PC-9 (cell line): ENCODE results near the gene MNS1. TPM values are rescaled to one million over a fixed set of nuclear protein-coding genes. Genes with fewer than 3 reads are reported as not detected.

ENCODE experiments used
- BruUV-seq: library from RNA; stranded (reverse); fragments of 400-500 nt; replicated peaks from 2 replicates; lab custom pipeline; 2021; lab: Mats Ljungman, UMichigan
- CTCF ChIA-PET: fragments of 300-600 bp; sonication (Branson Sonifier 250); formaldehyde crosslinking; loops from one replicate; lab custom pipeline; 2022; ENCODE audit warnings: antibody characterized with exemption; lab: Charles Lee
- POLR2A ChIA-PET: fragments of 300-600 bp; sonication (Branson Sonifier 250); formaldehyde crosslinking; loops from one replicate; lab custom pipeline; 2022; ENCODE audit warnings: antibody characterized with exemption; ENCODE audit not compliant: unreplicated experiment; lab: Charles Lee
- DNase-seq, 2 experiments: peaks; one replicate each; pipeline versions ENCODE4 v3.0.0 to v3.0.0-alpha.2; 2015 to 2022; ENCODE audit warnings: mixed read lengths in 1 of 2
- H2AFZ ChIP-seq: fragments of 200-600 bp; sonication (generic); 2 replicates; pipeline ENCODE4 v1.8.1; 2017; ENCODE audit warnings: antibody characterized with exemption
- H3F3A ChIP-seq: fragments of 200-600 bp; sonication (generic); 2 replicates; pipeline ENCODE4 v1.8.1; 2017; ENCODE audit warnings: antibody characterized with exemption, mild to moderate bottlenecking, low read depth; ENCODE audit not compliant: insufficient read depth
- H3K27ac ChIP-seq: fragments of 200-600 bp; sonication (generic); 2 replicates; pipeline ENCODE4 v1.6.1; 2016; ENCODE audit warnings: mixed run types
- H3K27me3 ChIP-seq: fragments of 200-600 bp; sonication (generic); 2 replicates; pipeline ENCODE4 v1.6.1; 2016; ENCODE audit warnings: low read depth, mixed run types; ENCODE audit not compliant: insufficient read depth
- H3K36me3 ChIP-seq: fragments of 200-600 bp; sonication (generic); 2 replicates; pipeline ENCODE4 v1.6.1; 2016; ENCODE audit warnings: low read depth, mixed run types
- H3K4me1 ChIP-seq: fragments of 200-600 bp; sonication (generic); replicated peaks from 2 replicates; pipeline ENCODE4 v1.6.1; 2016; ENCODE audit warnings: mixed run types; ENCODE audit not compliant: insufficient read depth
- H3K4me2 ChIP-seq: fragments of 200-600 bp; sonication (generic); 2 replicates; pipeline ENCODE4 v1.6.1; 2017; ENCODE audit warnings: mixed run types
- H3K4me3 ChIP-seq: fragments of 200-600 bp; sonication (generic); 2 replicates; pipeline ENCODE4 v1.6.1; 2016; ENCODE audit warnings: mixed run types
- H3K79me2 ChIP-seq: fragments of 200-600 bp; sonication (generic); 2 replicates; pipeline ENCODE4 v1.6.1; 2017; ENCODE audit warnings: low read depth, mixed run types
- H3K9me2 ChIP-seq: fragments of 200-600 bp; sonication (generic); 2 replicates; pipeline ENCODE4 v1.8.1; 2017; ENCODE audit warnings: mild to moderate bottlenecking; ENCODE audit not compliant: insufficient read depth
- H3K9me3 ChIP-seq: fragments of 200-600 bp; sonication (generic); 2 replicates; pipeline ENCODE4 v1.8.1; 2016; ENCODE audit warnings: low read depth; ENCODE audit not compliant: insufficient read depth
- H4K20me1 ChIP-seq: fragments of 200-600 bp; sonication (generic); 2 replicates; pipeline ENCODE4 v1.8.1; 2017; ENCODE audit not compliant: insufficient read depth
- EZH2 ChIP-seq: fragments of 200-600 bp; sonication (generic); IDR thresholded peaks from 2 replicates; pipeline ENCODE4 v1.8.0; 2017; ENCODE audit warnings: antibody characterized with exemption, low read depth
- intact Hi-C: fragments of 100-400 bp; cut with micrococcal nuclease; formaldehyde crosslinking; loops from one replicate; pipeline ENCODE4 v1.10.0; 2022; ENCODE audit not compliant: unreplicated experiment
- total RNA-seq: library from RNA; stranded (reverse); gene quantifications from 2 replicates; pipeline ENCODE4 v1.2.3, GENCODE V29; 2021
- TF ChIP-seq, protein P1 (sequence below): fragments of 200-600 bp; sonication (generic); conservative IDR thresholded peaks from 2 replicates; pipeline ENCODE4 v1.6.1; 2017; ENCODE audit warnings: mixed run types, antibody characterized with exemption, mild to moderate bottlenecking, moderate library complexity

The MNS1 gene
- total RNA-seq, 1 experiment from 2014 or later = 16.2 TPM

- no peaks in the 10 kb centered on the region for H3K9me3 ChIP-seq
- POLR2A ChIA-PET = interaction anchor here (0.6 kb wide), 1 partner anchor 845 kb away, joined by 3 read pairs; no protein-coding TSS in a partner anchor
- DNase-seq = no peak
- H4K20me1 ChIP-seq = no peaks in the 10 kb centered on the region
- intact Hi-C loops = loop anchor here (5.0 to 10.0 kb wide), 3 partner anchors 389 to 1047 kb away; no protein-coding TSS in a partner anchor
- H3K9me2 ChIP-seq = no peaks in the 10 kb centered on the region
- no peaks in the 10 kb centered on the region for H3K27me3 ChIP-seq
- H3K4me3 ChIP-seq = no peak overlapping the region
- no peaks in the 10 kb centered on the region for H3F3A ChIP-seq
- H3K4me1 ChIP-seq = no peaks in the 10 kb centered on the region; the same call in 1 of the 2 replicates
- no peak overlapping the region for H3K4me2 ChIP-seq
- no TSS peak for BruUV-seq
- no peaks in the 10 kb centered on the region for H3K36me3 ChIP-seq
- no peak overlapping the region for H2AFZ ChIP-seq
- CTCF ChIA-PET = no interaction called here
- H3K27ac ChIP-seq = no peak overlapping the region
- H3K79me2 ChIP-seq = no peaks in the 10 kb centered on the region
- TF ChIP-seq, protein P1, sequence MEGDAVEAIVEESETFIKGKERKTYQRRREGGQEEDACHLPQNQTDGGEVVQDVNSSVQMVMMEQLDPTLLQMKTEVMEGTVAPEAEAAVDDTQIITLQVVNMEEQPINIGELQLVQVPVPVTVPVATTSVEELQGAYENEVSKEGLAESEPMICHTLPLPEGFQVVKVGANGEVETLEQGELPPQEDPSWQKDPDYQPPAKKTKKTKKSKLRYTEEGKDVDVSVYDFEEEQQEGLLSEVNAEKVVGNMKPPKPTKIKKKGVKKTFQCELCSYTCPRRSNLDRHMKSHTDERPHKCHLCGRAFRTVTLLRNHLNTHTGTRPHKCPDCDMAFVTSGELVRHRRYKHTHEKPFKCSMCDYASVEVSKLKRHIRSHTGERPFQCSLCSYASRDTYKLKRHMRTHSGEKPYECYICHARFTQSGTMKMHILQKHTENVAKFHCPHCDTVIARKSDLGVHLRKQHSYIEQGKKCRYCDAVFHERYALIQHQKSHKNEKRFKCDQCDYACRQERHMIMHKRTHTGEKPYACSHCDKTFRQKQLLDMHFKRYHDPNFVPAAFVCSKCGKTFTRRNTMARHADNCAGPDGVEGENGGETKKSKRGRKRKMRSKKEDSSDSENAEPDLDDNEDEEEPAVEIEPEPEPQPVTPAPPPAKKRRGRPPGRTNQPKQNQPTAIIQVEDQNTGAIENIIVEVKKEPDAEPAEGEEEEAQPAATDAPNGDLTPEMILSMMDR = no peak
- no peak for TF ChIP-seq EZH2
Measured at GRCh38 chr15:56495533-56495932, 30.6 kb upstream of the MNS1 start.

- TF ChIP-seq, protein P1 = no peak
- no peak for TF ChIP-seq EZH2
- no peak for DNase-seq
- Histone ChIP-seq H3K4me3 (no peak overlapping the region), H3K4me2 (no peak overlapping the region), H3K36me3 (no peaks in the 10 kb centered on the region), H3K4me1 (no peaks in the 10 kb centered on the region; the same call in 1 of the 2 replicates), H3K27ac (no peak overlapping the region), H3F3A (no peaks in the 10 kb centered on the region), H3K9me3 (no peaks in the 10 kb centered on the region), H4K20me1 (no peaks in the 10 kb centered on the region), H3K27me3 (no peaks in the 10 kb centered on the region), H2AFZ (no peak overlapping the region), H3K79me2 (no peaks in the 10 kb centered on the region), H3K9me2 (no peaks in the 10 kb centered on the region)
- BruUV-seq = no TSS peak
- ChIA-PET POLR2A (no interaction called here), CTCF (no interaction called here)
- intact Hi-C loops = loop anchor here (5.0 to 10.0 kb wide), 3 partner anchors 390 to 1047 kb away; no protein-coding TSS in a partner anchor
Measured at GRCh38 chr15:56495053-56495452, 30.1 kb upstream of the MNS1 start.

GRCh38 chr15:56492791-56493555 is 28.0 kb upstream of the MNS1 start:
- H3K27ac ChIP-seq = no peak overlapping the region
- no peak for DNase-seq
- no peak overlapping the region for H3K4me2 ChIP-seq
- no peaks in the 10 kb centered on the region for H3F3A ChIP-seq
- POLR2A ChIA-PET = no interaction called here
- no peaks in the 10 kb centered on the region for H4K20me1 ChIP-seq
- no peaks in the 10 kb centered on the region for H3K9me3 ChIP-seq
- CTCF ChIA-PET = no interaction called here
- BruUV-seq = no TSS peak
- H3K79me2 ChIP-seq = no peaks in the 10 kb centered on the region
- H3K36me3 ChIP-seq = no peaks in the 10 kb centered on the region
- no peak overlapping the region for H3K4me3 ChIP-seq
- intact Hi-C loops = loop anchor here (5.0 to 10.0 kb wide), 3 partner anchors 392 to 1034 kb away; no protein-coding TSS in a partner anchor
- TF ChIP-seq, protein P1 = no peak
- no peak for TF ChIP-seq EZH2
- H3K9me2 ChIP-seq = no peaks in the 10 kb centered on the region
- no peaks in the 10 kb centered on the region for H3K27me3 ChIP-seq
- no peak overlapping the region for H2AFZ ChIP-seq
- no peaks in the 10 kb centered on the region; the same call in 1 of the 2 replicates for H3K4me1 ChIP-seq
